Left colon (tissue), 2 donors: ENCODE results near the gene CHRNA1. TPM values are rescaled to one million over a fixed set of nuclear protein-coding genes. Genes with fewer than 3 reads are reported as not detected.

Experiments used
- ATAC-seq: fragments of 200-7000 bp; cut with Tn5 transposase; one replicate; pipeline ENCODE4 v1.9.1; 2020; ENCODE audit warnings: mild to moderate bottlenecking, moderate library complexity
- DNase-seq, 2 donors: peaks; one replicate each; pipeline ENCODE4 v3.0.0-alpha.2; 2020
- intact Hi-C, 2 donors: fragments of 100-400 bp; cut with DNase I in 1 of 2; cut with micrococcal nuclease in 1 of 2; formaldehyde crosslinking; loops; one replicate each; pipeline versions ENCODE4 v1.11.2 to v1.14.0; 2022; cut with DNase I, micrococcal nuclease
- total RNA-seq, 2 donors: library from RNA; stranded (reverse); fragmentation: NEBNext Ultra II Directional; extraction: Animal tissue kit (Norgen Biotek cat#: 25700); gene quantifications; one replicate each; pipeline ENCODE4 v1.2.1, GENCODE V29; 2021
- donor health status: DM: no; HTN: no; CAD: no.
- donor health status: DM: yes; HTN: yes; CAD: no.

CHRNA1 gene
- total RNA-seq, 2 donors from 2014 or later: 2.3 to 3.5 TPM

DNA sequence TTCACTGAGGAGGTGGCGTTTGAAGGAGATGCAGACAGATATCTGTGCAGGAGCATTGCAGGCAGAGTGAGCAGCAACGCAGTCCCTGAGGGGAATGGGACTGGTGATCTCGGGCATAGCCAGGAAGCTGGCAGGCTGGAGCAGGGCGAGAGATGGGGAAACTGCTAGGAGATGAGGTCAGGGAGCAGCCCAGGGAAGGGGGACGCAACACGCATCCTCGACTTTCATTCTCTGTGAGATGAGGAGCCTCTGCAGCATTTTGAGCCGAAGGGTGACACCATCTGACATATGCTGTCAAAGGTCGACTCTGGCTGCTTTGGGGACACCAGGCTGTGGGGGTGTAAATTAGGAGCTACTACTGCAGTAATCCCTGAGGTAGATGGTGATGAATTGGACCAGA, 4.3 kb upstream of the CHRNA1 start:
- intact Hi-C loops: no loop called here
- DNase-seq (no peak), ATAC-seq (no peak)

DNA sequence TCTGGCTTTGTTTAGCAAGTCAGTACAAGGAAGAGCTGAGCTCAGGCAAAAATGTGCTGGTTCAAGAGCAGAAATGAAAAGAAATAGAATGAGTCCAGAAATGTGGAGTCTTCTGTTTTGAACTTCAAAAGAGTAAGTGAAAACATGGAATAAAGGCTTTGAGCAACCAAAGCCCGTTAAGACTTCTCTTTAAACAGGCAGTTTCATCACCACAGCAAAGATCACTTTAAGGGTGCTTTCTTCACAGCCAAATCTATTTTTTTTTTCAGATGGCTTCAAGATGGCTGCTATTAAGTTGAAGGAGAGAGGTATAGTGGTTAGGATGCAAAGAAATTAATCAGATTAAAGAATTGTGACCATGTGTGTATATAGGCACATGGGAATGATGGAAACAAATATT, 2.0 kb upstream of the CHRNA1 start:
- DNase-seq (no peak), ATAC-seq (no peak)
- intact Hi-C loops: no loop called here

DNA sequence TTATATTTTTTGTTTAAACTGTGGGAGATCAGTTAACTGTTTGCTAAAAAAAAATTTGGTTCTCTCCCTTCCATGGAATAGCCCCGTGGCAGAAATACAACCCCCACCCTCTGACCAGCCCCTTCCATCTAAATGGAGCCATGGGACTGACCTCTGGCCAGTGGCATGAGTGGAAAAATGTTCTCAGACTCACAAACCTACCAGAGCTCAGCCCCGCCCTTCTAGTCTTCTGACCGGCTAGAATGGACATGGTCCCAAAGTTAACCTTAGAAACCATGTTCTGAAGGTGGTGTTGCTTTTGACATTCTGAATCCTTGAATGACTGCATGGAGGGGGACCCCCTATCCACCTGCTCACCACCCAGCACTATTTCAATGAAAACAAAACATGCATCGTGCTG, 1.3 kb upstream of the CHRNA1 start:
- DNase-seq: no peak
- no peak for ATAC-seq
- intact Hi-C loops: no loop called here

DNA sequence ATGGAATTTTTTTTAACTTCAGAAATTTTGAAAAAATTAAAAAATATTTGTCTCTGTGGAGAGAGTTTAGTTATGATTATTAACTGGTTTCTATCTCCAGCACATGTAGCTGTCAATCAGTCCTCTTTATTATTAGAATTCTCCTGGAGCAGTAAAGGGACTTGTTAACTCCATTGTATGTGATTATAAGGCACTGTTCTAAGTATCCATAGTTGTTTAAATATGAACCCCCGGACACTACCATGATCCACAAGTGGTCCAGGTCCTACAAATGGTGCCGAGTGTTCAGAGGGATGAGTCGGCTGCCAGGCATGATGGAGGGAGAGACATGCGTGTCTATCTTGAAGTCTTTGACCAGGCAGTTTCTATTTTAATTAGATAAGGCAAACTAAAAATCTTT, 492 bp downstream of the CHRNA1 start:
- intact Hi-C loops: no loop called here
- DNase-seq: no peak
- no peak for ATAC-seq

DNA sequence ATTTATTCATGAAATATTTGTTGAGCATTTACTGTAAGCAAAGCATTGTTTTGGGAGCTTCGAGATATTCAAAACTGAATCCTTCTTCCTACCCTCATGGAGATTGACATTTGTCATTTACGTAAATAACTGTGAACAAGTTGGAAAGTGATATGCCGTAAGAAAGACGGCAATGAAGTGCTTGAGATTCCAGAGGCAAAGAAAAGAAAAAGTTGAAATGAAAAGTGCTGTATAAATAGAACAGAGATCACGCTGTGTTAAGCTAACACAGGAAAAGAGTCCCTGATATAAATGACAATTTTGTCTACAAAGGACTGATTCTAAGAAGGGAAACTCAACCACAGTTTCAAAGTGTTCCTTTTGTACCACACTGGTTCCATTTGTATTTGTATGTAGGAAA, 1.8 kb downstream of the CHRNA1 start:
- no peak for ATAC-seq
- no peak for DNase-seq
- intact Hi-C loops: no loop called here

DNA sequence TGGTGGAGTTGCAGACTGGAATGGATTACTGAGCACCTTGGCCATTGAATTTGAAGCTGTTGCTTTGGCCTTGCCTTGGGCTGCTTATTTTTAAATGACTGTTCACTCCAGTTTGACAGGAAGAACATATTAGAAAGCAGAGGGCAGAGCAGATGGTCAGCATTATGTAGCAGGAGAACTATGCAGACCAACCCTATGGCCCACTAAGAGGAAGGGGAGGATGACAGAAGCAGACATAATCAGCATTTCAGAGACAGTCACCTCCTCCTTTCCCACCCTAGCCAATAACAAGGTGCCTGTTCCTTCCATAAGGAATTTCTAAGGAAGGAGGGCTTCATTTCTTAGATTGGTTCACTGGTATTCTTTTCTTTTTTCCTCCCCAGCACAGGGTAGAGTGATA, 2.4 kb downstream of the CHRNA1 start:
- DNase-seq (no peak), ATAC-seq (no peak)
- intact Hi-C loops: no loop called here

DNA sequence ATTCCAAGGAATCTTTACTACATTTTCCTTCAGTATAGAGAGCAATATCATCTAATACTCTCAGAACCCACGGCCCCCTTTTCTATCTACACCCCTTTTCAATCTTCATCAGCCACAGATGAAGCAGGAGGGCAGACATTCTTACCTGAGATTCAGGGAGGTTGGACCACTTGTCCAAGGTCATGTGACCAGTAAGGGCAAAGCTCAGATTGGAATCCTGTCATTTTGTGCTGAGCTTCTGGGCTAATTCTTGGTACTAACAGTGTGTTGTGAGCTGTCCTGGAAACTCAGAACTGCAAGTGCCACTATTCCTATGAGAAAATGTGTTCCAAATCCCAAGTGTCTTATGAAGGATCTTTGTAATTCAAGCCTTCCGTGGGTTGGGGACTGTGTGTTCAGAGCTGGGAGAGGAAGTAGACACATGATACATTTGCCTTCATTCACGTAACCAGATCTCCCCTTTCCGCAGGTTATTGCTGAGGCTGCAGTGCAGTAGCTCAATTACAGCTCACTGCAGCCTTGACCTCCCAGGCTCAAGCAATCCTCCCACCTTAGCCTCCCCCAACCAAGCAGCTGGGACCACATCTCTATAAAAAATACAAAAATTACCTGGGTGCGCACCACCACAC, 3.3 kb downstream of the CHRNA1 start:
- DNase-seq (no peak), ATAC-seq (no peak)
- intact Hi-C loops: no loop called here

DNA sequence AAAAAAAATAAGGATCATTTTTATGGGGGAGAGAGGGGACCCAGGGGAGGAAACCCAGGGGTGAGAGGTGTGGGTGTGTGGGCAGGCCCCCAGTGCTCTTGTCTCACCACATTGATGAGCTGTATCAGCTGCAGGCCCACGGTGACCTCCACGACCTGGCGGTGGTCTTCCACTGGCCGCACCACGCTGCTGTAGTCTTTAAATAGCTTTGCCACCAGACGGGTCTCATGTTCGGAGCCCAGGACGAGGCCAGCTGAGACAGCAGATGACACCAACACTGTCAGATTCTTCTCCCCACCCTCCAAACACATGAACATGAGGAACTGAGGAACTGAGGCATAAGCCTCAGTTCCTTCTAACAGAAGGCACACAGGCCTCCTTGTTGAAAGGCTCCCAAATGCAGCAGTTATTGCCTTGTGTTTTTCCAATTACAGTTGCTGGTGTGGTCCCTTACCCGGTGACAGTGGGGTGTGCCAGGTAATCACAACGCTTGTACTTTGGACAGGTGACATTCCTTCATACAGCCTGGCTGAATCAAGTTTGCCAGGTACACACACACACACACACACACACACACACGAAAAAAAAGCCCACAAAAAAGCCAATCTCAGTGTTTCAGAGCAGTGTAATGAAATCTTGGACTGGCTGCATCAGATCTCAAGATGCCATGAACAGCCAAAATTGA, 4.7 kb downstream of the CHRNA1 start:
- DNase-seq (peak; percentile 40 to 67), ATAC-seq (peak; percentile 98)
- intact Hi-C loops: no loop called here

DNA sequence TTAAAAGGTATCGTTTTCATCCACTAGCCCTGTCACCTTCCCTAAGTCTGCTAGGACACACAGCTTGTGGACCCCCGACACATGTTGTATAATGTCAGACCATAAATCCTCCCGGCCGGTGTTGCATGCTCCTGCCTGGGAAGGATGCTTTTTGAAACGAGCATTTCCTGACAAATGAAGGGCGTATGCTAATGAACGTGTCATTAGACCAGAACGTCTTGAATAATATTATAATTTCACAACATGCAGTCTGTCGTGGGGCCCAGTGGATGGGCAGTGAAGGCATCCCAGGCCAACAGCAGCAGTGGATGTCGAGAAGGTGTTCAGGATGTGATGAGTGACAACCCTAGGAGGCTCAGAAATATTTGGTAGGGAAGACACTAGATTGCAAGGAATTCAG, 7.5 kb downstream of the CHRNA1 start:
- no peak for ATAC-seq
- no peak for DNase-seq

DNA sequence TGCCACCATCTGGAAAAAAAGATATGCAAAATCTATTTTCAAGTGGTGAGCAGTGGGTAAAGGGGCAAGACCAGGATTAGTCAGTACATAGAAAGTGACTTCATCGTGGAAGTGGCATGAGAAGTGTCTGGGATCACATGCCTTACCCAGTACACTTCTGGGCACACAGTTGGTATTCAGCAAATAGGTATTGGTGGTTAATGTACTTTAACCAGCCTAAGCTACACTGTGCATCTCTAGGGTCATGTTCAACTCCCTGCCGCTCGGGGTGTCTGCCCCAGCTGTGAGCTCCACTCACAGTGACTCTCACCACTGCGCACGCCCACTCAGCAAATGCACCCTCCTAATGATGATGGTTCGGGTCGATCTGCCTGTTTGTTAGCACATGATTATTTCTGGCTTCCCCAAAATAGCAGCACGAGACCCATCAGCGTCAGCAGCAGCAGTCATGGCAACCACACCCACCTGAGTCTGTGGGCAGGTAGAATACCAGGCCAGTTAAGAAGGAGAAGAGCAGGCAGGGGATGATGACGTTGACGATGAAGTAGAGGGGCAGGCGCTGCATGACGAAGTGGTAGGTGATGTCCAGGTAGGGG, 11.1 kb downstream of the CHRNA1 start:
- ATAC-seq (no peak), DNase-seq (no peak)
- intact Hi-C loops: no loop called here

More for the DNA sequence above, 7.5 kb downstream of the CHRNA1 start:
- intact Hi-C loops: no loop called here

DNA sequence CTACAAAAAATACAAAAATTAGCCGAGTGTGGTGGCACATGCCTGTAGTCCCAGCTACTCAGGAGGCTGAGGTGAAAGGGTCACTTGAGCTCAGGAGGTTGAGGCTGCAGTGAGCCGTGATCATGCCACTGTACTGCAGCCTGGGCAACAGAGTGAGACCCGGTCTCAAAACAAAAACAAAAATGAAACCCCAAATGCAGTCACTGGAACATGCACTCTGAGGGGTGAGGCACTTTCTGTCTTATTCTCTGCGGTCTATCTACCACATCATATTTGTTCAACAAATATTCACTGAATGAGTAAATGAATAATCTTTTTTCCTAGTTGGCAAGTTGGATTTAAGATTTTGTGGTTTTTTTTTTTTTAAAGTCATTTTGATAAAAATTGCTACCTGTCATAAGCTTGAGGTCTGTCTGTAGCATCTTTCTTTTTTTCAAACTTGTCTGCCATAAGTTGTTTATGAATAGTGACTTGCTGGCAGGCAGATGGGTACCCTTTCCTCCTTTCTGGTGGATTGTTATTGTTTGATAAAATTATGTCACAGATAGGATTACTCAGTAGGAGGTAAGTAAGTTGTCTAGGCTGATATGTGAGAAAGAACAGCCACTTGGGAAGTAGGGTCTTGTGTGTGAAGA, 11.8 kb downstream of the CHRNA1 start:
- DNase-seq (no peak), ATAC-seq (no peak)
- intact Hi-C loops: no loop called here

DNA sequence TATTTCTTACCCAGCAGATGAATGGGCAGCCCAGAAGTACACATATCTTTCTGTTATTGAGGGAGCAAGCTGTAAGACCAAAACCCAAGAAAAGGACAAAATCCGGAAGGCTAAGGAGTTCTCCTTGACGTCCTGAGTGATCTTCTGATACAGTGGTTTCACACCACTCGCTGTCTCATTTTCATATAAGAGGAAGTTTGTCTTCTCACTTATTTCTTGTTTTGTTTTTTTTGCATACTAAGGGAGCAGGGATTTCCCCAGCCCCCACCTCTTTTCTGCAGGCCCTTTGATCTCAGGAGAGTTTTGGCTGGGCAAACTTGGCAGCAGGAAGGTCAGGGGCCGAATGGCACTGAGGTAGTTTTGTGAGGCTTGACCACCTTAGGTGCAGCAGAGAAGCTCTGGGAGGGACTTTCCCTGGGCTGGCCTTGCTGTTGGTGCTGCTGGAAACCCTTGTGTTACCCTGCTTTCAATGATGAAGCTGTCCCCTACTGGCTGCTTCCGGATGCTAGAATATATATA, 13.3 kb downstream of the CHRNA1 start:
- intact Hi-C loops: no loop called here
- ATAC-seq (no peak), DNase-seq (no peak)

DNA sequence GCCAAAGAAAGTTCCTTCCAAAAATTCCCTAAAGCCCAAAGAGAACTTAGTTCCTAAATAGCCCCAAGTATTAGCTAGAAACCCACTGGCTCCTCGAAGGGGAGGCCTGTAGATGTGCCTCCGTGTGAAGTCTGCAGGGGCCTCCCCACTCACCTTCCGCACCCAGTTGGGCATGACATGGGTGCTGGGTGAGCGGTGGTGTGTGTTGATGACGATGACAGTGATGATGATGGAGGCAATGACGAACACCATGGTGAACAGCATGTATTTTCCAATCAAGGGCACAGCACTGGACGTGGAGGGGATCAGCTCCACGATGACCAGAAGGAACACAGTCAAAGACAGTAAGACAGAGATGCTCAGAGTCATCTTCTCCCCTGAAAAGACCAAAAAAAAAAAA, 14.5 kb downstream of the CHRNA1 start:
- intact Hi-C loops: no loop called here
- no peak for DNase-seq
- no peak for ATAC-seq

DNA sequence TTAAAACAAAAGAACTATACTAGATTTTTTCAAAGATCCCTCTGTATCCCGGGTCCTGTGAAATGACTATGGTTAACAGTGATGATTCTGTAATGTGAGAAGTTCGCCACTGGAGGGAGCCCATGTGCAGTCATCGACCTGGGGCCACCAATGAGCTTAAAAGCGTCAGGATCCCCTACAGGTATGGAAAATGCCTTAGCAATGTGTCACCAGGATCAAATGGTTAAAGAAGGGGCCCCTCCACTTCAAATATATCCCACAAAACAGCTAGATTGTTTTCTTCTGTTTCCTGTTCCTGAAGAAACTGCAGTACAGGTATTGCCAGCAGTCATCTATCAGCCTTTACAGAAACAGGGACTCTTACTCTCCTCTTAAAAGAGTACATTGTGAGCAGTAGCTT, 15.3 kb downstream of the CHRNA1 start:
- ATAC-seq: peak; percentile 80
- peak in 1 of 2 donors; percentile 51 for DNase-seq
- intact Hi-C loops: no loop called here

DNA sequence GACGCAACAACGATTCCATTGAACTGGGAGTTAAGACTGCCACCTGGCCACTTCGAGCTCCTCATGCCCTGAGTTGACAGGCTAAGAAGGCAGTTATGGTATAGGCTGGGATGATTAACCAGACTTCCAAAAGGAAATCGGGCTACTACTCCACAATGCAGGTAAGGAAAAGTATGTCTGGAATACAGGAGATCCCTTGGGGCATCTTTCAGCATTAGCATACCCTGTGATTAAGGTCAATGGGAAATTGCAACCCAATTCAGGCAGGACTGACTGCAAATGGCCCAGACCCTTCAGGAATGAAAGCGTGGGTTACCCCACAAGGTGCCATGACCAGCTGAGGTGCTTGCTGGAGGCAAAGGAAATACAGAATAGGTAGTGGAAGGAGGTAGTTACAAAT, 19.1 kb downstream of the CHRNA1 start:
- no peak for DNase-seq
- intact Hi-C loops: no loop called here
- ATAC-seq: no peak

DNA sequence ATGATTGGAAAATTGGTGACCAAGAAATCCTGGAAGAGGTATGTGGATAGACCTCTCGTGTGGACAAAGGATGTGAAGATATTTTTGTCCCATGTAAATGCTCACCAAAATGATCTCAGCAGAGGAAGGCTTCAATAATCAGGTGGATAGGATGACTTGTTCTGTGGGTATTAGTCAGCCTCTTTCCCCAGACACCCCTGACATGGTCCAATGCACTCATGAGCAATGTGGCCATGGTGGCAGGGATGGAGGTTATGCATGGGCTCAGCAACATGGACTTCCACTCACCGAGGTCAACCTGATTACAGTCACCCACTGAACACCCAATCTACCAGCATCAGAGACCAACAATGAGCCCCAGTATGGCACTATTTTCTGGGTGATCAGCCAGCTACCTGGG, 20.2 kb downstream of the CHRNA1 start:
- intact Hi-C loops: no loop called here

DNA sequence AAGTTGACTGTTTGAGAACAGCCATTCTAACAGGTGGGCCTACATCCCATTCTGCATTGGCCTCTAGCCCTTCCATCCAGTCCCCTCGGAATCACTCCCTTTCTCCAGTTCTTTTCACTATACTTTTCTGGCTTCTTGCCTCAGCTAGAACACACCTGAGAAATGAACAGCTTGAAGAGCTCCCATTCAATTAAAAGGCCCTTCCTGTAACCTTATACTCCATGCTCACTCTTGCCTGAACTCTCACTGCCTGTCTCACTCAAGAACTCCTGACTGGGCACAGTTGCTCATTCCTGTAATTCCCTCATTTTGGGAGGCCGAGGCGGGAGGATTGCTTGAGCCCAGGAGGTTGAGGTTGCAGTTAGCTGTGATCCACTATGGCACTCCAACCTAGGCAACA, 23.6 kb downstream of the CHRNA1 start:
- intact Hi-C loops: no loop called here
- DNase-seq (no peak), ATAC-seq (no peak)

More for the DNA sequence above, 20.2 kb downstream of the CHRNA1 start:
- DNase-seq (no peak), ATAC-seq (no peak)

DNA sequence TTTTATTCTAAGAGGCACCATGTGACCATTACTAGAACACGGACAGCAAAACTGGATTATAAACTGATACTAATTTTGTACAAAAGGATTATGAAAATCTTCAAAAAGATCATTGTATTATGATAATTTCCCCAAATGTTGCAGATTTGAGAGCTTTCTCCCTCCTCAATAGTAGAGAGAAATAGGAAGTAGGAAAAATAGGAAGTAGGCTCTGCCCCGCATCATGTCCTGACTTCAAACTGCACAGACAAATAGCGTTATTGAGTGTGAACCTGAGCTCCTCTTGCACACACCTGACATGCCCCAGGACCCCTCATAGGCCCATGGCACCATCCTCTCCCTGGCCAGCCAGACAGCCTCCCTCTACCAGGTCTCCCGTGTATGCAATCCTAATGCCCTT, 25.4 kb downstream of the CHRNA1 start:
- ATAC-seq: no peak
- intact Hi-C loops: no loop called here
- no peak for DNase-seq

DNA sequence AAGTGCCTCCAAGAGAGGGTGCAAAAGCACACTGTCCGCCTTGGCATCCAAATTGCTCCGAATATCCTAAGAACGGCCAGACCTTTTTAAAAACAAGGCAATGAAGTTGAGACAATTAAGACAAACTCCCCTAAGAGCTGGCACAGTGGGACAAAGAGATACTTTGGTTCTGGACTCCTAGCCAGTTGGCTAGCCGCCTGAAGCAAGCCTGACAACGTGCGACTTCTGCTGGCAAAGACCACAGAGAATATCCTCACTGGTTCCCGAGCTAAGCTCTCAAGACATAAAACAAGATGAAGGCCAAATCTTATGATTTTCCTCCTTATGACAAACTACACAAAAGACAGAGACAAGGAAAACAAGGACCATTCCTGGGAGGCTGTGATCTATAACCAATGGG, 32.7 kb downstream of the CHRNA1 start:
- no peak for DNase-seq
- intact Hi-C loops: no loop called here
- no peak for ATAC-seq

DNA sequence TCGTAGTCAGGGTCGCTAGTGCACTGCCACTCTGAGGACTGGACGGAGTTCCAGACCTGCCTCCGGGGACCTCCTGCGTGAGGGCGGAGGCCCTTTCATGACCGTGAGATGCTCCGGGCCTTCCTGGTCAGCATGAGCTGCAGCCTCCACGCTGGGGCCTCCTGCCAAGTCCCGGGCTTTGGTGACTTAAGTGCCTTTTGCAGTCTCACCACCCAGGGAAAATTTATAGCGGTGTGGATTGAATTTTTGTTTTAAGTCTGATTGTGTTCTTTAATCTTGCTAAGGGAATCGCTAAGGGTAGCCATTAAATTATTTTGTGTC, 33.6 kb downstream of the CHRNA1 start:
- intact Hi-C loops: no loop called here
- DNase-seq: no peak
- no peak for ATAC-seq
